Embryonic facial prominence (tissue), 1 donor: ENCODE measurements around the gene RPL29.

Source experiments
- DNase-seq: peaks from one replicate; pipeline ENCODE4 v3.0.0-alpha.2; 2016; ENCODE audit errors: extremely low spot score

Gene RPL29

DNA sequence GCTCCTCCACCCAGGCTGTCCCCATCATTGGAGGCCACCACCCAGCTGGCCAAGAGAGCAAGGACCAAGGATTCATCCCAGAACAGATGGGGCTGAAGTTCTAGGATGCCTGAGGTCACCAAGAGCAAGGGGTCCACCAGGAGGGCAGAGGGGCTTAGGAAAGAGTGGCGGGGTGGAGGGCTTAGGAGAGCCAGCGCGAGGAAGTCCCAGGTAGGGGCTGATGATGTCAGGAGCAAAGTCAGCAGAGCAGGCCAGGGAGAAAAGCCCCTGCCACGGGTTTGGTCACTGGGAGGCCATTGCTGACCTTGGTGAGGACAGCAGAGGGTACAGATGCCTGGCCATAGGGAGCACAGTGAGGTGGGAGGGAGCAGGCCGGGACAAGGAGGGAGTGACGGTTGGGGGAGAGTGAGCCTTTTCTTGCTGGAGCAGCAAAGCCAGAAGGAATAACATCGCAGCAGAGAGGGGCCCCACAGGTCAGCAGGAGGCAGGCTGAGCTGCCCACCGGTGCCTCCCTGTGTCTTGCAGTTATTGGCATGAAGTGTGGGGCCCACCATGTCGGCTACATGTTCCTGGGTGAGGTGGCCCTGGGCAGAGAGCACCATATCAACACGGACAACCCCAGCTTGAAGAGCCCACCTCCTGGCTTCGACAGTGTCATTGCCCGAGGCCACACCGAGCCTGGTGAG lies 48.3 kb downstream of the RPL29 start:
- DNase-seq: no peak

- DNase-seq: no peak
Observed at GRCh38 chr3:51946796-51947195, 48.9 kb downstream of the RPL29 start.

GRCh38 chr3:51945926-51946705 lies 49.6 kb downstream of the RPL29 start:
- no peak for DNase-seq

- no peak for DNase-seq
Observed at GRCh38 chr3:51945031-51945840, 50.5 kb downstream of the RPL29 start.

DNA sequence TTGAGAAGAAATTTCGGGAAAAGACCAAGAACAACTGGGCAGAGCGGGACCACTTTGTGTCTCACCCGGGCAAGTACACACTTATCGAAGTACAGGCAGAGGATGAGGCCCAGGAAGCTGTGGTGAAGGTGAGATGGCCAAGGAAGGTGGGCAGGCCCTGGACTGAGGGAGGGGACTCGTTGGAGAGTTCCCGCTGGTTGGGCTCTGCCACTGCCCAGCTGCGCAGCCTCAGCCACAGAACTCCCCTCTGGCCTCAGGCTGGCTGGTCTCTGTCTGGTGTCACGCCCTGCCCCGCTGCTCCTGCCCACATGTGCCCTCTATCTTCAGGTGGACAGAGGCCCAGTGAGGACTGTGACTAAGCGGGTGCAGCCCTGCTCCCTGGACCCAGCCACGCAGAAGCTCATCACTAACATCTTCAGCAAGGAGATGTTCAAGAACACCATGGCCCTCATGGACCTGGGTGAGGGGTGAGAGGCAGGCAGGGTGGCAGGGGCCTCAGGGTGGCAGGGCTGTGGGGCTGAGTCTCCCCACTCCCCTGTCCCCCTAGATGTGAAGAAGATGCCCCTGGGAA lies 51.2 kb downstream of the RPL29 start:
- no peak for DNase-seq
